G401 (cell line): Measurements from ENCODE around the gene PLS1. TPM values are rescaled to one million over a fixed set of nuclear protein-coding genes. Genes with fewer than 3 reads are reported as not detected.
"Not testable (repeated sequence)": the region's sequence is repeated elsewhere in the genome, so short reads cannot be mapped to it uniquely, and the experiment has no call there.

Experiments used
- DNase-seq: peaks from one replicate; pipeline ENCODE4 v3.0.0-alpha.2; 2015; ENCODE audit warnings: low spot score
- in situ Hi-C: cut with HindIII; loops from 2 replicates; pipeline ENCODE4 v1.10.0; 2016; ENCODE audit warnings: low sequenced_read_pairs, mixed read lengths
- total RNA-seq: library from RNA; depleted of rRNA; stranded (reverse); fragments of >200 nt; shearing (Covaris generic); gene quantifications from 2 replicates; pipeline ENCODE4 v1.2.3, GENCODE V29; 2014; rRNA removed

PLS1 gene
- total RNA-seq, 1 experiment from 2014 or later, result 12.1 TPM

- in situ Hi-C loops, result no loop called here
- no peak for DNase-seq
These were observed 129.2 kb downstream of the PLS1 start for GRCh38 chr3:142725357-142725739.

DNA sequence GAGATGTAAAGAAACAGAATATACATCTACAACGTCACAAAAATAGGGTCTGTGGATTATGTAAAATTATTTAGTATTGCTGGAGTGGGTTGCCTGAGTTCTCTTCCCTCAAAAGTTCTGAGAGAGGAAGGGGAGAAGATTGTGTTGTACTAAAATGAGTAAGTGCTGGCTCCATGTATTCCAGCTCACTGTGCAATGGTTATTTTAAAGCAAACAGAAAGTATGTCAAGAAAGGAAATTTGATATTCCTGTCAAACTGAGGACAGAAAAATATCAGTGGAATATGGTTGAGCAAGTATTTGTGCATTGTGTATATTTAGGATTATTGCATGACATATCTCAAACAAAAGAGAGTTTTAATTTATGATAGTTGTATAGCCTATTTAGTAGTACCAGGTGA is 129.8 kb downstream of the PLS1 start:
- DNase-seq, result no peak
- in situ Hi-C loops, result no loop called here

DNA sequence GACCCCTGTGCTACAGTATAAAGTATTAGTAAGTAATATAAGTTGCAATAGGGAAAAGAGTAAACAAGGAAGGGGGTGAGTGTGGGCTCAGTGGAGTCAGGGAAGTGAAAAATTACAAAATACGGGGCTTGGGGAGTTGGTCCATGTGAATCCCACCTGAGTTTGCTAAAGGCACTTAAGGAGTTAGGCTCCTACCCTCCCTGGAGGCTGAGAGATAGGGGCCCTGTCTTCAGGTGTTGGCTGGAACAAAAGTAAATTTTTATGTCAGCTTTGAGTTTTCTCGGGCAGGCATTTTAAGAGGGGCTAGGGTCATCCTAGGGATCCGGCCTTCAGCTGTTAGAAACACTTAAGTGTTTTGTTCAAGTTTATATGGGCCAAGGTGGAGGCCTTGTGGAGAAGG is 135.9 kb downstream of the PLS1 start:
- in situ Hi-C loops, result no loop called here
- no peak for DNase-seq

GRCh38 chr3:142734834-142735233 is 138.6 kb downstream of the PLS1 start:
- in situ Hi-C loops, result no loop called here
- no peak for DNase-seq

DNA sequence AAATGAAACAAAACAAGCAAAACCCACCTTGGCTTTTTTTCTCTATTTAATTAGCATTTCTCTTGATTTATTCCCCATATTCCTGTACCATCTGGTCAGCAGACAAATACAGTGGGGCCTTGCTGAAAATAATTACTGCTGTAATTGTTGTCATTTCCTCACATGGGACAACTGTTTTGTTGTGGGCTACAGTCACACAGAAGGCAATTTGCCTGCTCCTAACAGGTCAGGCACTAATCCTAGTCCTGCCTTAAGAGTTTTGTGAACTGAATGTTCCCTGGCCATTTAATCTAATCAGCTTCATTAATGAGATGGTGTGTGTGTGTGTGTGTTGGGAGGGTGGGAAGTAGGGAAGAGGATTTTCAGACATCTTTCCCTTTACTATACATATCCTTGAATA is 139.3 kb downstream of the PLS1 start:
- in situ Hi-C loops, result no loop called here
- peak; percentile 11 for DNase-seq

- in situ Hi-C loops, result no loop called here
- DNase-seq, result no peak
These were observed 142.2 kb downstream of the PLS1 start for GRCh38 chr3:142738396-142738795.

GRCh38 chr3:142746646-142747045 is 150.5 kb downstream of the PLS1 start:
- in situ Hi-C loops, result no loop called here
- DNase-seq, result no peak

- in situ Hi-C loops, DNase-seq: not testable (repeated sequence)
These were observed 154.3 kb downstream of the PLS1 start for GRCh38 chr3:142750531-142750930.

DNA sequence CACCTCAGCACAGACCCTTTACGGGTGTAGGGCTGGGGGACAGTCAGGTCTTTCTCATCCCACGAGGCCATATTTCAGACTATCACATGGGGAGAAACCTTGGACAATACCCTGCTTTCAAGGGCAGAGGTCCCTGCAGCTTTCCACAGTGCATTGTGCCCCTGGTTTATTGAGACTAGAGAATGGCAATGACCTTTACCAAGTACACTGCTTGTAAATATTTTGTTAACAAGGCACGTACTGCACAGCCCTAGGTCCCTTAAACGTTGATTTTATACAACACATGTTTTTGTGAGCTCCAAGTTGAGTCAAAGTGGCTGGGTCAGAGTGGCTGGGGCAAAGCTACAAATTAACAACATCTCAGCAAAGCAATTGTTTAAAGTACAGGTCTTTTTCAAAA is 156.4 kb downstream of the PLS1 start:
- DNase-seq, in situ Hi-C loops: not testable (repeated sequence)

DNA sequence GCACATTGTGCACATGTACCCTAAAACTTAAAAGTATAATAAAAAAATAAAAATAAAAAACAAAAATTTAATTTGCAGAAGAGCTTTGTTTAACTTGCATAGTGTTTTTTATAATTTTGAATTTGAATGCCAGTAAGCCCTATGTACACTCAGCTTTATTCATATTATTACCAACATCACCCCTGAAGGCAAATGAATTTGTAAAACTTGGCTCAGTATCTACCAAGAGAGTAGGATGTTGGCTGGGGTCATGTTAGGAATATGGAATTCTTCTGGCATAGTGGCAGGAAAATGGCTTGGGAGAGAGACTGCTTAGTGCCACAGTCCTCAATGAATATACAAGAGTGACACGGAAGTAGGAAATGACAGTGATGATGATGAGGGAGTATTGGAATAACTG is 158.3 kb downstream of the PLS1 start:
- in situ Hi-C loops, result no loop called here

More for the DNA sequence above, 158.3 kb downstream of the PLS1 start:
- no peak for DNase-seq

Other genes starting within 250 kb of the PLS1 start
- 3.9 and 7.7 TPM in 2 replicates for gene XRN1, start 148.4 kb upstream of the PLS1 start, total RNA-seq
- gene ATR, start 17.7 kb upstream of the PLS1 start, total RNA-seq, result 7.7 and 26.1 TPM in 2 replicates
- 27.6 and 56.0 TPM in 2 replicates for gene TRPC1, start 127.6 kb downstream of the PLS1 start, total RNA-seq